Measurements from ENCODE around the gene RNF223. TPM values are rescaled to one million over a fixed set of nuclear protein-coding genes. Genes with fewer than 3 reads are reported as not detected.
"Not testable (repeated sequence)": the region's sequence is repeated elsewhere in the genome, so short reads cannot be mapped to it uniquely, and the experiment has no call there.

The RNF223 gene
- polyA plus RNA-seq, 2 of the 4 experiments (the other 2 are of a cell fraction) = 0.08 TPM; not detected in 1

GRCh38 chr1:1077396-1077795 is 3.3 kb upstream of the RNF223 start:
- H3K27ac ChIP-seq; DNase-seq (ENCODE audit: low read depth in 1 of 2, low spot score in 1 of 2); FAIRE-seq; POLR2A ChIA-PET; H3K4me3 ChIP-seq; H3K4me2 ChIP-seq; ATAC-seq; CTCF ChIA-PET; H3K9me3 ChIP-seq: not testable (repeated sequence)
- whole genome bisulfite sequencing (ENCODE audit: missing lambda C conversion rate) = no CpG with 5 or more reads among the region's 21 CpGs
- peaks cover 21% of the 10 kb centered on the region for H3K4me1 ChIP-seq

- ChIA-PET CTCF (interaction anchor here (1.2 to 1.5 kb wide), 2 partner anchors 12 to 47 kb away, joined by 4 to 7 read pairs; no protein-coding TSS in a partner anchor), POLR2A (no interaction called here)
- WGBS (ENCODE audit: missing lambda C conversion rate) = 67% methylated on average over 6 of the region's 21 CpGs
- no peak for TF ChIP-seq HES2 (IDR thresholded peaks at IDR 0.05)
- TF ChIP-seq CHD2 (IDR thresholded peaks at IDR 0.05; ENCODE audit: low read length, partially characterized antibody) = no peak
- TF ChIP-seq JUNB (IDR thresholded peaks at IDR 0.05) = no peak
- no peak for TF ChIP-seq CEBPB (IDR thresholded peaks at IDR 0.05)
- no peak for TF ChIP-seq NFE2L2 (conservative IDR thresholded peaks at IDR 0.05; ENCODE audit: low read length)
- TF ChIP-seq MAFK (IDR thresholded peaks at IDR 0.05; ENCODE audit: partially characterized antibody) = no peak
- TF ChIP-seq ZFP36 (IDR thresholded peaks at IDR 0.05; ENCODE audit: borderline replicate concordance, partially characterized antibody) = no peak
- no peak for TF ChIP-seq ELK1 (IDR thresholded peaks at IDR 0.05; ENCODE audit: low read depth, low read length)
- TF ChIP-seq HEYL (CRISPR knock-in tag; IDR thresholded peaks at IDR 0.05) = no peak
- TF ChIP-seq SMC3 (IDR thresholded peaks at IDR 0.05) = no peak
- TF ChIP-seq BCL3 (IDR thresholded peaks at IDR 0.05) = no peak
- TF ChIP-seq FOSL2 (IDR thresholded peaks at IDR 0.05) = no peak
- TF ChIP-seq FOSL2 (CRISPR knock-in tag; IDR thresholded peaks at IDR 0.05) = no peak
- no peak for TF ChIP-seq TFCP2L1 (CRISPR knock-in tag; IDR thresholded peaks at IDR 0.05)
- TF ChIP-seq RAD21 (conservative IDR thresholded peaks at IDR 0.05 in 1 of 2, IDR thresholded peaks at IDR 0.05 in 1 of 2) = no peak
- no peak for TF ChIP-seq E2F6 (IDR thresholded peaks at IDR 0.05; ENCODE audit: borderline replicate concordance, low read depth)
- Histone ChIP-seq H3K4me1 (peaks cover 25% of the 10 kb centered on the region), H3K4me3 (no peak overlapping the region), H3K27ac (peak overlapping the region in 1 of 2 experiments; percentile 41; a peak in 2 of 6 replicates), H3K4me2 (no peak overlapping the region), H3K9me3 (no peaks in the 10 kb centered on the region)
- DNase-seq (ENCODE audit: low read depth in 1 of 2, low spot score in 1 of 2) = no peak
- ATAC-seq = no peak
- no peak for FAIRE-seq
Measured at GRCh38 chr1:1075148-1075935, 1.2 kb upstream of the RNF223 start.

GRCh38 chr1:1074631-1075147 is 583 bp upstream of the RNF223 start:
- Histone ChIP-seq H3K4me1 (peaks cover 26% of the 10 kb centered on the region), H3K27ac (peak overlapping the region in 1 of 2 experiments; percentile 63; a peak in 3 of 6 replicates), H3K9me3 (no peaks in the 10 kb centered on the region), H3K4me2 (no peak overlapping the region), H3K4me3 (no peak overlapping the region)
- ATAC-seq (no peak), FAIRE-seq (no peak), DNase-seq (ENCODE audit: low read depth in 1 of 2, low spot score in 1 of 2) (no peak)
- TF ChIP-seq KDM5A (IDR thresholded peaks at IDR 0.05) (no peak), BCL3 (IDR thresholded peaks at IDR 0.05) (no peak), SREBF2 (IDR thresholded peaks at IDR 0.05) (no peak), FOSL2 (IDR thresholded peaks at IDR 0.05) (no peak), FOSL2 (CRISPR knock-in tag; IDR thresholded peaks at IDR 0.05) (no peak), PBX3 (IDR thresholded peaks at IDR 0.05) (no peak), ATOH8 (CRISPR knock-in tag; IDR thresholded peaks at IDR 0.05; ENCODE audit: low read depth) (no peak), TFCP2L1 (CRISPR knock-in tag; IDR thresholded peaks at IDR 0.05) (no peak), HEYL (CRISPR knock-in tag; IDR thresholded peaks at IDR 0.05) (no peak)
- ChIA-PET CTCF (interaction anchor here (1.2 to 1.5 kb wide), 2 partner anchors 11 to 48 kb away, joined by 4 to 7 read pairs; no protein-coding TSS in a partner anchor), POLR2A (no interaction called here)
- 92% methylated on average over 11 of the region's 14 CpGs for WGBS (ENCODE audit: missing lambda C conversion rate)
